Stimulated activated CD4-positive, alpha-beta T cell treated with anti-CD3 and anti-CD28 coated beads, Interleukin-1b, Interleukin-23, amount 100 ng/mL, for 24 hours (primary cell): ENCODE measurements around the gene AKAP14.
"Not testable (repeated sequence)": the region's sequence is repeated elsewhere in the genome, so short reads cannot be mapped to it uniquely, and the experiment has no call there.

Experiments
- DNase-seq, 4 experiments: peaks; one replicate each; pipeline ENCODE4 v3.0.0-alpha.2; 2020; ENCODE audit warnings: low read depth in 4 of 4, low spot score in 1 of 4

The AKAP14 gene

DNA sequence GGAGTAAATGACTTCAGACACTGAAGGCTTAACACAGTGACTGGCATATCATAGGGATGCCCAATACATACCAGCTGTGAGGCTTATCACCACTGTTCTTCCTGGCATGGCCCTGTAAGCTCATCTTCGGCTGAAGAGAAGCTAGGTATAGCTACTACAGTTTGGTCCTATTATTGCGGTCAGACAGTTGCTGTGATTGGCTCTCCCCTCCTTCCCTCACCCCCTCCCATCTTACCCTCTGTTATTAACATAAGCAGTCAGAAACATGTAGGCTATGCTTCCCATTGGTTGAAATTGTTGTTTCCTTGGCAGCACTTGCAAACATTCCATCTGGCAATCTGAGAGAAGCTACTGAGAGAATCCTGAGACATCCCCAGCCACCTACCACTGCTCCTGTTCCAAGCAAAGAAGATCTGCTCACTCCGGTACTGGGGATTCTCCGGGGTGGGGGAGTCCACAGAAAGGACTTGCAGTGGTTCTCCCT, at the start of gene AKAP14:
TSS of gene AKAP14 (plus strand) at position 51 of the 484 bp plus-strand sequence. CDS start 7,331 bp downstream, outside the sequence.
- no peak for DNase-seq

DNA sequence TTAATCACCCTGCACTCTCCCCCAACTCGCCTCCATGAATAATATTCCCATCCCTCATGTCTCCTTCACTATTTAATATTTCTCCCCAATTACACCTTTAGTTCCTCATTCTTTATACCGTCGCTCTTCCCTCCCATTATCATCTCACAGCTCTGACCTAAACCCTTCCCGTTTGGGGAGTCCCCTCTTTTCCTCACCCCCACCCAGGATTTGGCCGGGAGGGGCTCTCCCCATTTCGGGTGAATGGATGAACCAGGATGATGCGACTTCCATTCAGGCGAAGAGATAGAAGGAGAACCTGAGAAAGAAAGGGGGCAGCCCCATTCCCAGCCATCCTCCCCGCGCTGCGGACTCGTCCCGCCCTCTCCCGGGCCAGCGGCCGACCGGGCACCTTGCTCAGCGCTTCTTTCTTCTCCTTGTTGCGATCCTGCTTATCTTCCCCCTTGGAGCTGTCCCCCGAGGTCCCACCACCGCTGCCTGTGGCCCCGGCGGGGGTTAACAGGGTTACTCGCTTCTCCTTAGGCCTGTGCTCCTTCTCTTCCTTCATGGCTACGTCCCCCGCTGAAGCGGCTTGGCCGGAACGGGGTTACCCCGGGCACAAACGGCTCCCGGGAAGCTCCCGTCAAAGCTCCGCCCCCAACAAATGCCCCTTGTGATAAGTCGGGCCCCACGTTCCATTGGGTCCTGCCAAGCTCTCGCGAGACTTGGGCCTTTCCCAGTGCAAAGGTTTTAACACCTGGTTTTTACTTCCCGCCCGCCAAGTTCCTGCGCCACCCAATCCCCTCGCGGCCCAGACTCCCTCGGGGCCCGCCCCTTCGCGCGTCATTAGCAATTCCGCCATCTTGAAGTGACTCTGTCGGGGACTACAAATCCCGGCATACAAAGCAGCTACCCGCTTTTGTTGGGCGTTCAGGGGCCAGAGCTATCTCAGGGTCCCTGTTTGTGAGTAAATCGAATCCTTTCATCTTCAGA, 43.0 kb upstream of the AKAP14 start, which contains the start of gene UPF3B:
TSS of gene UPF3B (minus strand) at position 582 of the 972 bp plus-strand sequence. CDS start at position 547, 35 bp downstream.
- DNase-seq = peak; percentile 70 to 90 (median 78)

DNA sequence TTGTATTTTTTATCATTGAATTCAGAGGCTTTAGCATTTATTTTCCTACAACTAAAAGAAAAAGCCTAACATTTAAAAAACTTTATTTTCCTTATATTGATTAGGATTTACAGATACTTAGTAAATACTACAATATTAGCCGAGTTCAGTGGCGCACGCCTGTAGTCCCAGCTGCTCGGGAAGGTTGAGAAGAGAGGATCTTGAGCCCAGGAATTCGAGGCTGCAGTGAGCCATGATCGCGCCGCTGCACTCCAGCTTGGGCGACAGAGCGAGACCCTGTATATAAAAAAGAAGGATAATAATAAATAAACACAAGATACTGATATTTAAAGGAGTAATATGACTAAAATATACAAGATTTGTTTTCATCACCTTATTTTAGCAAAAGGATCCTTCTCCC, 42.2 kb upstream of the AKAP14 start:
- DNase-seq = no peak

DNA sequence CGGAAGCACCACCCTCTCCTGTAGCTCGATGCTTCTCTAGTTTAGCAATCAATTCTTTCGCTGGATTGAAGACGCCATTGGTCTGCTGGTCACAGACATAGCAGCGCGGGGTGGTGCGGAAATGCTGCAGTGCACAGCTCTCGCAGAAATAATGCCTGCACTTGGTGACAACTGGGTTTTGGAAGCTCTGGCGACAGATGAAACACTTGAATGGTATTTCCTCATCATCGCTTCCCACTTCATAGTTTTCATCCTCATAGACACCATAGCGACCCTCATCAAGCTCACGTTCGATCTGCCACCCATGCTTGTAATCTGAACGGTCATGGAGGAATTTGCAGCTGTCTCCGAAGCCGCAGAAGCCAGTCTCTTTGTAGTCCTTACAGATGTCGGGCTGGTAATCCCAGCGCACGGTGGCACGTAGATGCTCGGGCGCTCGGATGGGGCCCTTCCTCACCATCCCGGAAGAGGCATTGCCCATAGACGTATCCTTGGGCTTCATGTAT, 25.0 kb upstream of the AKAP14 start:
- no peak for DNase-seq

DNA sequence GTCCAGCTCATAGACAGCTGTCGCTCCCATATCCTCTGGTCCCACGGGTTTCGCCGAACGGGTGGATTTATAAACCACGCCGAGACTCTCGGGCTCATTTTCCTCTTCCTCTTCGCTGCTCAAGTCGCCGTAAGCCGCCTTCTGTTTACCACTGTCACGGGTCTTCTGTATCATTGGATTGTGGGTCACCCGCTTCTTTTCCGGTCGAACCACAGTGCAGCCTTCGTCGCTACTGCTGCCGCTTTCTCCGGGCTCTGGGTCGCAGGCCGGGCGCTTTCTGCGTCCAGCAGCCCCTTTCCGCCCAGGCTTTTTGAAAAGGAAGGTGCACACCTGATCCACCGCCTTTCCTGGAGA, 24.5 kb upstream of the AKAP14 start:
- no peak for DNase-seq

DNA sequence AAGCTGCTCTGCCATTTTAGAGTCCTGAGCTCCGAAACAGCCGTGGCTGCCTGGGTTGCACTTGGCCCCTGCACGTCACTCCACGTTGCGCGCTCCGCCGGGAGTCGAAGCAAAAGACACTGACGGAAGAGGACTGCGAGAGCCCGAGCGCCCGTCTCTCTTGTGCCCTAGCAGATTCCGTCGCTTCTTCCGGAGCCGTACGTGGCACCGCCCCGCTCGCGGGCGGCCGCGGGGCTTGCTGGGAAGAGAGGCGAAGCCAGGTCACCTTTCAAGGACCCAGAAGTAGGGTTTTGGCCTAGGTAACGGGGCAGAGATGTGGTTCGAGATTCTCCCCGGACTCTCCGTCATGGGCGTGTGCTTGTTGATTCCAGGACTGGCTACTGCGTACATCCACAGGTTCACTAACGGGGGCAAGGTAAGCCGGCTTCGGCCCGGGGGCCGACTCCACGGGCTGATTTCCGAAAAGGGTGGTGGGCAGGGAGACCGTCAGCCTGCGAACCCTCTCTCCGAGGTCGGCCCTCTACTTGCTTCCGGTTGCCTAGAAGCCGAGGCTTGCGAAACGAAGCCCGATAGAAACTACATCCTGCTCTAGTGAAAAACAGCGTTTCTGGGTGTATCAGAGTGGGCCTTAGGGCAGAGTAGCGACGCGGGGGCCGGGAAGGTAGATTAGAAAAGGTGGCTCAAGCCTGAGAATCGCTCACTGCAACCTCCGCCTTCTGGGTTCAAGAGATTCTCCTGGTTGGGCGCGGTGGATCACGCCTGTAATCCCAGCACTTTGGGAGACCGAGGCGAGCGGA, 23.9 kb upstream of the AKAP14 start, which contains the start of the genes NDUFA1 and RNF113A:
TSS of gene NDUFA1 (plus strand) at position 234 of the 797 bp plus-strand sequence. CDS start at position 314, 80 bp downstream.
TSS of gene RNF113A (minus strand) at position 135 of the 797 bp plus-strand sequence. CDS start at position 15, 120 bp downstream.
- DNase-seq = peak; percentile 51 to 74 (median 60)

DNA sequence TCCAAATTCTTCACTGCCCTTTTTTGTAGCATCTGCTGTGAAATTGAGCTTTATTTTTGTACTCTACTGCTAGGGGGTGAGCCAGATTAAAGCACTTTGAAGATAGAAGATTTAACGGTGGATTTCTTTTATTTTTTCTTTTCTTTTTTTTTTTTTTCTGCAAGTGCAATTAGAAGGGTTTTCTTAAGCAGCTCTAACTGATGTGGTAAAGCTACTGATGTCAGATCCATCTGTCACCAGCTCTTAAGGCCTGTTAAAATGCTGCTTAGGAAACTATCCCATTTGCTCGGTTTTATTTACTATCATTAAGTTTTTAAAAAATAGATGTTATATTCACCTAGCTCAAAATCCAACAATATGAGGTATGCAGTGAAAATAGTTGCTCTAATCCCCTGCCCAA, 17.0 kb upstream of the AKAP14 start:
- DNase-seq = no peak

DNA sequence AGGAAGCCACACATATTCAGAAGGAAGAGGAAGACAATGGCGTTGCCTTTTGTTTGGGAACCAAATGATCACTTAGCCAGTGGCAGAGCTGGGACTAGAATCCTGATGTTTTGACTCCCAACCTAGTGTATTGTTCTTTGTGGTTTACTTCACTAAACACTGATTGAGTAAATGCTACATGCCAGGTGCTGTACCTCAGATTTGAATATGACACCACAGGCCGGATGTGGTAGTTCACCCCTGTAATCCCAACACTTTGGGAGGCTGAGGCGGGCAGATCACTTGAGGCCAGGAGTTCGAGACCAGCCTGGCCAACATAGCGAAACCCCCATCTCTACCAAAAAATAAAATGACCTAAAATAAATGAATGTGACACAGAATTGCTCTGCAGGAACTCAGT, 15.6 kb upstream of the AKAP14 start:
- no peak for DNase-seq

DNA sequence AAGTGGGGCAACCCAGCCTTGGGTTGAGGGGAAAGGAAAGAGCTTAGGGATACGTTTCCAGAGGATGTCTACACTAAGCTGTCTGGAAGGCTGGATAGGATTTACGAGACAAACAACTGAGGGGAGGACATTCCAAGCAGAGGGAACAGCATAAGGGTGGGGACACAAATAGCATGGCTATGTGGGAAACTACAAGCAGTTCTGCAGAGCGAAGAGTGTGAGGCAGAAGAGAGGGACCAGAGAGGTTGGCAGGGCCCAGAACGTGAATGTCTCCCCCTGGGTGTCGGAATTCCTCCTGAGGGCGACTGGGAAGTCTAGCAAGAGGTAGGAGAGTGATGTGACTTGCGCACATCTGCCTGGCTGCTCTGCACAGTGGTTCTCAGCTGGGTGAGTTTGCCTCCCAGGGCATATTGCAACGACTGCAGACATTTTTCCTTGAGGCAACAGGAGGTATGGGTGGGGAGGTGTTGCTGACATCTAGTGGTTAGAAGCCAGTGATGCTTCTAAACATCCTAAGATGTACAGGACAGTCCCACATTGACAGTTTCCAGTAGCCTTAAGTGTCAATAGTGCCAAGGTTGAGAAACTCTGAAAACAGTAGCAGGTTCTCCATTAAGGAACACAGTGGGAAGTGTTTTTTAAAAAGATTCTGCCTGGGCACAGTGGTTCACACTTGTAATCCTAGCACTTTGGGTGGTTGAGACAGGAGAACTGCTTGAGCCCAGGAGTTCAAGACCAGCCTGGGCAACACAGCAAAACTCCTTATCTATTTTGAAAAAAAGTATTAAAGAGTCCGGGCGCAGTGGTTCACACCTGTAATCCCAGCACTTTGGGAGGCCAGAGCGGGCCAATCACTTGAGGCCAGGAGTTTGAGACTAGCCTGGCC, 14.9 kb upstream of the AKAP14 start:
- no peak for DNase-seq

DNA sequence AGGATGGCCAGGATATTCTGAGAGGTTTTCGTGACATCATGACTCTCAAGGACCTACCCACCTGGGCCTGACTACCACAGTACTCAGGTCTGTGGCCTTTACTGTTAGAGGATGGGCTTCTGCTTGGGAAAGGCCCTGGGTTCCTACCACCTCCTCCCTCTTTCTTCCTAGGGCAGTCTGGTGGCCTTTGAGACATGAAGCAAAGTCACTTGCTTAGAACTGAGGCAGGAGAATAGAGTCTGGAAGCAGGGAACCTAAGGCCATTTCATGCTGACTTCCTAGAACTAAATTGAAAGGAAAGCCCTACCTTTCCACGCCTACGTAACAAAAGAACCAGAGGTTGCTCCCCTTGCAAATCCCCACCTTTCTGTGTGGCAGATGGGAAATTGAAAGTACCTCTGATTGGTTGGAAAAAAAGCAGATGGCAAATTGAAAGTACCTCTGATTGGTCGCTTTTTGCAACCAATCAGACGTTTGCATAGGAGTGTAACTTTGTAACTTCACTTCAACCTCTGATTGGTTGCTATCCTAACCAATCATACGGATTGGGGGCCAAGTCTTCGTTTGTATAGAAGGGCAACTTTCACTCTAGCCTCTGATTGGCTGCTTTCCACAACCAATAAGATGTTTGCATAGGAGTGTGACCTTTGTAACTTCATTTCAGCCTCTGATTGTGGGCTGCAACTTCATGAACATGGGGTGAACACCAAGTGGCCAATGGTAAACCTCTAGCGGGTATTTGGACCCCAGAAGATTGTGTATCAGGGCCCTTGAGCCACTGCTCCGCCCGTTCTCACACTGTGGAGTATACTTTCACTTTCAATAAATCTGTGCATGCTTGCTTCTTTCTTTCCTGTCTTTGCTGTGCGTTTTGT, 9.9 kb upstream of the AKAP14 start:
- no peak for DNase-seq

DNA sequence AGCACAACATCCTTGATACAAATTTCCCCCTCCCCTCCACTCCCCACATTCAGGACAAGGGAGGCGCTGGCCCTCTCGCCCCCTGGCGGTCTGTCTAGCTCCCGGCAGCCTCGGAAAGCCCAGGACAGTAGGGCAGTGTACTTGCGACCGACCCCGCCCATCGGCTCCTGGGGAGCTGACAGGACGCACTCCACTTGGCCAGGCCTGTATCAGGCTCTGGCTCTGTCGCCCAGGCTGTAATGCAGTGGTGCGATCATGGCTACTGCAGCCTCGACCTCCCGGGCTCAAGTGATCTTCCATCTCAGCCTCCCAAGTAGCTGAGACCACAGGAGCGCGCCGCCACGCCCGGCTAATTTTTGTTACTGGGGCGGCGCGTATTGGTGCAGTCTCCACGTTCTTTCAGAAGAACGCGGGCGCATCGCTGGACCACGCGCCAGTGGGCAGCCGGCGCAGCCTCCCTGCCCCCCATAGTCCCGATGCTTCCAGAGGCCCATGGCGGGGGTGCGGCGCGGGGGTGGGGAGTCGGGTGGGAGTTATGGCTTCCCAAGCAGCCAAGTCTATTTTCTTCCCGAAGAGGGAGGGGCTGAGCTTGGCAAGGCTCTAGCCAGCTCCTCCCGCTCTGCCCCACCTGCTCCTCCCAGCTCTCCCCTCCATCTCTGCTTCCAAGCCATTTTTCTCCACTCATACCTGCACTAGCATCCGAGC, 7.8 kb upstream of the AKAP14 start:
- peak in 2 of 4 experiments; percentile 23 to 48 for DNase-seq

DNA sequence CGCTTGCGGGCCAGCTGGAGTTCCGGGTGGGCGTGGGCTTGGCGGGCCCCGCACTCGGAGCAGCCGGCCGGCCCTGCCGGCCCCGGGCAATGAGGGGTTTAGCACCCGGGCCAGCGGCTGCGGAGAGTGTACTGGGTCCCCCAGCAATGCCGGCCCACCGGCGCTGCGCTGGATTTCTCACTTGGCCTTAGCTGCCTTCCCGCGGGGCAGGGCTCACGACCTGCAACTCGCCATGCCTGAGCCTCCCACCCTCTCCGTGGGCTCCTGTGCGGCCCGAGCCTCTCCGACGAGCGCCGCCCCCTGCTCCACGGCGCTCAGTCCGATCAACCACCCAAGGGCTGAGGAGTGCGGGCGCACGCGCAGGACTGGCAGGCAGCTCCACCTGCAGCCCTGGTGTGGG, 5.1 kb upstream of the AKAP14 start:
- not testable (repeated sequence) for DNase-seq

DNA sequence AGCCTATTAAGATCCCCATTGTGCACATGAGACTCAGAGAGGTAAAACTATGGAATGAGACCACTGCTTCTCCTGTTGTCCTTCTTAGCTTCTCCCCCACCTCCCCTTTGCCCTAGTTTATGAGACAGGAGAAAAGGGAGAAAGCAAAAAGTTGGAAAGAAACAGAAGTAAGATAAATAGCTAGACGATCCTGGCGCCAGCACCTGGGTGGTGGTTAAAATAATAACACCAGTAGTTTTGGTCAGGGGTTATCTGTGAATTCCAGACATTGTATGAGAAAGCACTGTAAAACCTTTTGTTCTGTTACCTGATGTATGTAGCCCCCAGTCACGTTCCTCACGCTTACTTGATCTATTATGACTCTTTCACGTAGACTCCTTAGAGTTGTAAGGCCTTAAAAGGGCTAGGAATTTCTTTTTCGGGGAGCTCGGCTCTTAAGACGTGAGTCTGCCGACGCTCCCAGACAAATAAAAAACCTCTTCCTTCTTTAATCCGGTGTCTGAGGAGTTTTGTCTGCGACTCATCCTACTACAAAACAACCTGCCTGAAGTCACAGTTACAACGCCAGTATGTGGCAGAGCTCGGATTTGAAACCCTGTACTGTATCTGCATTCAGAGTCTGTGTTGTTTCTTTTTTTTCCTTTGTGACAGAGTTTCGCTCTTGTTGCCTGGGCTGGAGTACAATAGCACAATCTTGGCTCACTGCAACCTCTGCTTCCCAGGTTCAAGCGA, 3.6 kb upstream of the AKAP14 start:
- not testable (repeated sequence) for DNase-seq

DNA sequence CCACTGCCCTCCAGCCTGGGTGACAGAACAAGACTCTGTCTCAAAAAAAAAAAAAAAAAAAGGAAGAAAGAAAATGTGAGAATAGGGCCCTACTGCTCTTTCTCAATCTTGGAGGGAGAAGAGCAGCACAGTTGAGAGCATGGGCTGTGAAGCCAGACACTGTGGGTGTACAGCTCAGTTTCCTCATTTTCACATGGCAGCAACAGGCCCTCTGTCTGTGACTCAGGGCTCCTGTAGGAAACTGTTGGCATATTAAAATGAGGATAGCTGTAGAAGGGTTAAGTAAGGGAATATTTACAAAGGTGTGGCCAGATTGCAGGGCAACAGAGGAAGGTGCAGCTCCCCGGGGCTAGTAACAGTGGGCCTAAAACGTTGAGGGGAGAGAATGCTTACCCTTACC, 3.4 kb downstream of the AKAP14 start:
- no peak for DNase-seq

DNA sequence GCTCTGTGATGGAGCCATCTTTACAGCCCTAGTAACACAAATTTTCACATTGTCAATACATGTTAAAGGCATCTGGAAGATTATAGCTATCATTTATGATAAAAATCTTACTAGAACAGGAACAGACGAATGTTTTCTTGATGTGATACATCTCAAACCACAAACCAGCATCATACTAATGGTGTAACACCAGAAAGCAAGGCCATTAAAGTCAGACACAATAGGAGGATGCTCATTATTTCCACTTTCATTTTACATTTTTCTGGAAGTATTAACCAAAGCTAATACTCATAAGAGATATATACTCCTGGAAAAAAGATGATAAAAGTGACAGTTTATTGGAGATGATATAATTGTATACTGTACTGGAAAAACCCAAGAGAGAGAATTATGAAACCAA, 5.3 kb downstream of the AKAP14 start:
- no peak for DNase-seq

DNA sequence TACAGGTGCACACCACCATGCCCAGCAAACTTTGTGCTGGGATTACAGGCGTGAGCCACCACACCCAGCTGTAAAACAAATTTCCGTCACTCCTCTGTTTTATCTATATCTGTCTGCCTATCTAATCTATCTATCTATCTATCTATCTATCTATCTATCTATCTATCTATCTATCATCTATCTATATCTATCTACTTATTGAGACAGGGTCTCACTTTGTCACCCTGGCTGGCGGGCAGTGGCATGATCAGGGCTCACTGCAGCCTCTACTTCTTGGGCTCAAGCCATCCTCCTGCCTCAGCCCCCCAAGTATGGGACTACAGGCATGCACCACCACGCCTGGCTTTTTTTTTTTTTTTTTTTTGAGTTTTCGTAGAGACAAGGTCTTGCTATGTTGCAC, 20.6 kb downstream of the AKAP14 start:
- DNase-seq = no peak

DNA sequence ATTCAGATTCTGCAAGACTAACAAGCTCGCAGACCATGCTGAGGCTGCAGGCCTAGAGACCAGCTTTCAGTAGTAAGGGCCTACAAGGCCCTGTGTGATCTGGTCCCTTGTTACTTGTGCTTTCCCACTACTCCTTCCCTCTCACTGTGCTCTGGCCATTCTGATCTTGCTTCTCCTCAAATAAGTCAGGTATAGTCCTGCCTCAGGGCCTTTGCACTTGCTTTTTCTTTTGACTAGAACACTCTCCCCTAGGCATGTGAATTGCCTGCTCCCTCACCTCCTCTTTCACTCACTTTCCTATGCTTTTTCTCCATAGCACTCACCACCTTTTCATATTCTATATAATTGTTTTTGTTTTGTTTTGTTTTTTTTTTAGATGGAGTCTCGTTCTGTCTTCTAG, 22.2 kb downstream of the AKAP14 start:
- DNase-seq = no peak
